CD14-positive monocyte (primary cell): ENCODE results near the gene AARS2. TPM values are rescaled to one million over a fixed set of nuclear protein-coding genes. Genes with fewer than 3 reads are reported as not detected.

ENCODE experiments used
- DNase-seq, 3 donors: peaks; one replicate each; pipeline ENCODE4 v3.0.0-alpha.2; 2011 to 2022
- H2AFZ ChIP-seq: 2 replicates; pipeline ENCODE4 v1.6.0; 2012; ENCODE audit warnings: mild to moderate bottlenecking, low read depth, low read length, inconsistent platforms; ENCODE audit not compliant: insufficient read depth, poor library complexity, severe bottlenecking
- H3K27ac ChIP-seq, 2 donors: 1 replicate in 1 of 2; 2 replicates in 1 of 2; pipeline ENCODE4 v1.5.1; 2012 to 2013; ENCODE audit warnings: low read length in 2 of 2, control low read depth in 1 of 2, inconsistent platforms in 1 of 2, low read depth in 1 of 2, mild to moderate bottlenecking in 1 of 2
- H3K27me3 ChIP-seq, 2 donors: one replicate each; pipeline versions ENCODE4 v1.6.0 to v1.6.1; 2011 to 2013; ENCODE audit warnings: low read length in 2 of 2; ENCODE audit not compliant: control insufficient read depth in 2 of 2, insufficient read depth in 2 of 2
- H3K36me3 ChIP-seq, 2 donors: replicated peaks in 1 of 2; 1 replicate in 1 of 2; 2 replicates in 1 of 2; pipeline versions ENCODE4 v1.5.1 to v1.6.1; 2012 to 2013; ENCODE audit warnings: low read length in 2 of 2, control low read depth in 1 of 2, inconsistent platforms in 1 of 2, mild to moderate bottlenecking in 1 of 2; ENCODE audit not compliant: insufficient read depth in 2 of 2, control insufficient read depth in 1 of 2
- H3K4me1 ChIP-seq, 2 donors: 1 replicate in 1 of 2; 2 replicates in 1 of 2; pipeline versions ENCODE4 v1.5.1 to v1.6.1; 2012 to 2013; ENCODE audit warnings: low read length in 2 of 2, control low read depth in 1 of 2, inconsistent platforms in 1 of 2, mild to moderate bottlenecking in 1 of 2, moderate library complexity in 1 of 2; ENCODE audit not compliant: insufficient read depth in 2 of 2, control insufficient read depth in 1 of 2
- H3K4me2 ChIP-seq: replicated peaks from 2 replicates; pipeline ENCODE3; 2012; ENCODE audit warnings: low read length, moderate library complexity, mild to moderate bottlenecking; ENCODE audit not compliant: poor library complexity, severe bottlenecking; ENCODE audit errors: extremely low read depth
- H3K4me3 ChIP-seq, 3 experiments: fragments of 200-600 bp in 1 of 3; sonication (generic) in 1 of 3; replicated peaks in 1 of 3; 1 replicate in 2 of 3; 2 replicates in 1 of 3; pipeline ENCODE4 v1.5.1; 2011 to 2013; ENCODE audit warnings: low read length in 3 of 3, mild to moderate bottlenecking in 3 of 3, control low read depth in 2 of 3, low read depth in 2 of 3, inconsistent platforms in 1 of 3, moderate library complexity in 1 of 3
- H3K79me2 ChIP-seq: 2 replicates; pipeline ENCODE4 v1.6.0; 2012; ENCODE audit warnings: mild to moderate bottlenecking, control low read depth, inconsistent platforms, low read length, moderate library complexity; ENCODE audit not compliant: insufficient read depth
- H3K9ac ChIP-seq: 2 replicates; pipeline ENCODE4 v1.6.0; 2017; ENCODE audit warnings: low read length, mild to moderate bottlenecking; ENCODE audit not compliant: insufficient read depth, poor library complexity, severe bottlenecking
- H3K9me3 ChIP-seq, 2 donors: replicated peaks in 1 of 2; 1 replicate in 1 of 2; 2 replicates in 1 of 2; pipeline versions ENCODE4 v1.5.1 to v1.6.1; 2012 to 2013; ENCODE audit warnings: low read length in 2 of 2, control low read depth in 1 of 2; ENCODE audit not compliant: control insufficient read depth in 1 of 2, insufficient read depth in 1 of 2
- H4K20me1 ChIP-seq: 2 replicates; pipeline ENCODE4 v1.6.0; 2012; ENCODE audit warnings: mild to moderate bottlenecking, low read length, control low read depth, moderate library complexity; ENCODE audit not compliant: insufficient read depth
- H3K27ac Mint-ChIP-seq, 7 donors: one replicate each; pipeline ENCODE4 v1.8.0; 2020; ENCODE audit warnings: mild to moderate bottlenecking in 7 of 7, mixed read lengths in 7 of 7, moderate library complexity in 6 of 7, inconsistent platforms in 2 of 7
- H3K27me3 Mint-ChIP-seq, 3 donors: one replicate each; pipeline ENCODE4 v1.8.0; 2021 to 2022; ENCODE audit warnings: low read depth in 3 of 3, mild to moderate bottlenecking in 3 of 3, mixed read lengths in 3 of 3, moderate library complexity in 3 of 3, inconsistent platforms in 1 of 3
- H3K36me3 Mint-ChIP-seq, 2 donors: one replicate each; pipeline ENCODE4 v1.8.0; 2020; ENCODE audit warnings: mixed read lengths in 2 of 2, inconsistent platforms in 1 of 2, mild to moderate bottlenecking in 1 of 2
- H3K4me1 Mint-ChIP-seq: one replicate; pipeline ENCODE4 v1.8.0; 2020; ENCODE audit warnings: mild to moderate bottlenecking, mixed read lengths
- H3K4me3 Mint-ChIP-seq, 2 donors: one replicate each; pipeline ENCODE4 v1.8.0; 2020; ENCODE audit warnings: mild to moderate bottlenecking in 2 of 2, mixed read lengths in 2 of 2, moderate library complexity in 1 of 2
- H3K9me3 Mint-ChIP-seq, 7 donors: one replicate each; pipeline ENCODE4 v1.8.0; 2020 to 2022; ENCODE audit warnings: mixed read lengths in 7 of 7, mild to moderate bottlenecking in 6 of 7, moderate library complexity in 6 of 7, inconsistent platforms in 2 of 7
- WGBS: methylation state at CpG from one replicate; pipeline ENCODE4 v1.1.5; 2013; ENCODE audit warnings: missing lambda C conversion rate; ENCODE audit not compliant: insufficient coverage; 5-methylcytosine and 5-hydroxymethylcytosine counted together
- intact Hi-C, 2 donors: fragments of 100-400 bp; cut with micrococcal nuclease; formaldehyde crosslinking; loops; one replicate each; pipeline versions ENCODE4 v1.15.0 to v1.15.1; 2023
- polyA plus RNA-seq, 3 donors: library from polyadenylated mRNA; depleted of rRNA in 1 of 3; unstranded in 2 of 3; stranded (reverse) in 1 of 3; fragments of 300-500 nt in 2 of 3; fragments of >200 nt in 1 of 3; fragmentation: Illumina TruSeq in 2 of 3; gene quantifications; 1 replicate in 2 of 3; 2 replicates in 1 of 3; pipeline ENCODE4 v1.2.3, GENCODE V29; 2012 to 2021
- TF ChIP-seq, protein P1 (sequence below): fragments of 200-600 bp; IDR thresholded peaks from one replicate; pipeline ENCODE4 v1.8.0; 2022; ENCODE audit warnings: antibody characterized with exemption, mild to moderate bottlenecking

AARS2 gene
- polyA plus RNA-seq, 3 donors = 1.8 to 4.5 (median 3.2) TPM

DNA sequence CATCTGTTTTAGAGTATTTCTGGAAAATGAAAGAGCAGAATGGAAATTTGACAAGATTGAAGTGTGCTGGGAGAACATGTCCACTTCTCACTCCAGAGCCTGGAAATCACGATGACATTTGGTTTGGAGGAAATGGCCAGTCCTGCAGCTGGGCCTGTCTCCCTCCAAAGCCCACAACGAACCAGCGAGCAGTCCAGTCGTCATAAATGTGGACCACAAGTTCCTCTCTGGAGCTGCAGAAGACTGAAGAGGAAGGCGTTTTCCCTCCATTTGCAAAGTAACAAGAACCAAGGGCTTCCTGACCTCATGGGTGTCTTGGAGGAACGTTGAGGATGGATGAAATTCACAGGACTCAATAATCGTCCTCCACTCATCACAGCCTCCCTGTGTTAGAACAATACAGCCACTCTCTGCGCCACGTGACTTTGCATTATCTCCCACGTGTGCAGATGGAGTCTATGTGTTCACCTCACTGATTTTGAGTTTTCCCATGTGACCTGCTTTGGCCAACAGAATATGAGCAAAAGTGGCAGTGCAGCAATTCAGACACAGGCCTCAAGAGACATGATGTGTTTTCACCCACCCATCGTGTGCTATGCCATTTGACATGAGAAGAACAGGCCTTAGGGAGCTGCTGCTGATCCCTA is 20.2 kb upstream of the AARS2 start:
- H3K36me3 Mint-ChIP-seq = no peaks in the 10 kb centered on the region
- 77% methylated on average over 5 of the region's 11 CpGs for WGBS
- peaks cover 12 to 15% of the 10 kb centered on the region in 2 donors for H3K27me3 ChIP-seq
- H3K9me3 ChIP-seq = no peaks in the 10 kb centered on the region
- peak; percentile 20 to 29 (median 27) for DNase-seq
- H3K4me1 Mint-ChIP-seq = peaks cover 18% of the 10 kb centered on the region
- H4K20me1 ChIP-seq = no peaks in the 10 kb centered on the region
- H3K27ac Mint-ChIP-seq = peak overlapping the region; percentile 30 to 88 (median 57)
- no peak overlapping the region for H3K4me3 ChIP-seq
- H3K9me3 Mint-ChIP-seq = no peaks in the 10 kb centered on the region
- peaks cover 21 to 22% of the 10 kb centered on the region in 2 donors for H3K4me1 ChIP-seq
- H3K9ac ChIP-seq = no peak overlapping the region
- peak overlapping the region; percentile 33 for H2AFZ ChIP-seq
- intact Hi-C loops = loop anchor here in 1 of 2 donors (5.0 kb wide), 1 partner anchor 236 kb away; no protein-coding TSS in a partner anchor
- H3K4me3 Mint-ChIP-seq = no peak overlapping the region
- TF ChIP-seq, protein P1, sequence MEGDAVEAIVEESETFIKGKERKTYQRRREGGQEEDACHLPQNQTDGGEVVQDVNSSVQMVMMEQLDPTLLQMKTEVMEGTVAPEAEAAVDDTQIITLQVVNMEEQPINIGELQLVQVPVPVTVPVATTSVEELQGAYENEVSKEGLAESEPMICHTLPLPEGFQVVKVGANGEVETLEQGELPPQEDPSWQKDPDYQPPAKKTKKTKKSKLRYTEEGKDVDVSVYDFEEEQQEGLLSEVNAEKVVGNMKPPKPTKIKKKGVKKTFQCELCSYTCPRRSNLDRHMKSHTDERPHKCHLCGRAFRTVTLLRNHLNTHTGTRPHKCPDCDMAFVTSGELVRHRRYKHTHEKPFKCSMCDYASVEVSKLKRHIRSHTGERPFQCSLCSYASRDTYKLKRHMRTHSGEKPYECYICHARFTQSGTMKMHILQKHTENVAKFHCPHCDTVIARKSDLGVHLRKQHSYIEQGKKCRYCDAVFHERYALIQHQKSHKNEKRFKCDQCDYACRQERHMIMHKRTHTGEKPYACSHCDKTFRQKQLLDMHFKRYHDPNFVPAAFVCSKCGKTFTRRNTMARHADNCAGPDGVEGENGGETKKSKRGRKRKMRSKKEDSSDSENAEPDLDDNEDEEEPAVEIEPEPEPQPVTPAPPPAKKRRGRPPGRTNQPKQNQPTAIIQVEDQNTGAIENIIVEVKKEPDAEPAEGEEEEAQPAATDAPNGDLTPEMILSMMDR = no peak
- no peaks in the 10 kb centered on the region for H3K79me2 ChIP-seq
- no peak overlapping the region for H3K4me2 ChIP-seq
- H3K27me3 Mint-ChIP-seq = peaks cover 7 to 21% (median 12%) of the 10 kb centered on the region in 3 donors
- H3K27ac ChIP-seq = peak overlapping the region in 1 of 2 donors; percentile 70
- H3K36me3 ChIP-seq = no peaks in the 10 kb centered on the region

DNA sequence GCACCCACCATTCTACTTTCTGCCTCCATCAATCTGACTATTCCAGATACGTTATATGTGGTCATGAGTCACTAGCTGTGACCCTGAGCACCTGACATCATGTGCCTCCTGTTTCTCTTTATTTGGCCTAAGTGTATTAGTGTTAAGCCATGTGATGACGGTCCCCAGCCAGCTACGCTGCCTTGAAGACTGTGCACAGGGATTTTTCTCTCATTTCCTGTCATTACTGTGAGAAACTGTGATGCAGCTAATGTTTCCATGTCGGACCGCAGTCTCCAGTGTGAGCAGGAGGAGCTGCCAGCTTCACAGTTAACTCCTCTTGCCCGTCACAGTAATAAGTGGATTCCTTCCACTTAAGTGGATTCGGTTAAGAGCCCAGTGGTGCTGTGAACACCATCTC is 19.4 kb upstream of the AARS2 start:
- no peak overlapping the region for H3K4me2 ChIP-seq
- H3K9me3 ChIP-seq = no peaks in the 10 kb centered on the region
- intact Hi-C loops = loop anchor here in 1 of 2 donors (5.0 kb wide), 1 partner anchor 235 kb away; no protein-coding TSS in a partner anchor
- TF ChIP-seq, protein P1 = no peak
- no peak overlapping the region for H3K4me3 ChIP-seq
- Mint-ChIP-seq H3K4me1 (peaks cover 18% of the 10 kb centered on the region), H3K9me3 (peaks cover 0 to 3% (median 0%) of the 10 kb centered on the region in 7 donors), H3K27ac (no peak overlapping the region), H3K4me3 (no peak overlapping the region), H3K36me3 (no peaks in the 10 kb centered on the region), H3K27me3 (peaks cover 10 to 24% (median 19%) of the 10 kb centered on the region in 3 donors)
- H3K27me3 ChIP-seq = peaks cover 12 to 19% of the 10 kb centered on the region in 2 donors
- no peak overlapping the region for H3K27ac ChIP-seq
- H4K20me1 ChIP-seq = no peaks in the 10 kb centered on the region
- no peaks in the 10 kb centered on the region for H3K79me2 ChIP-seq
- H3K4me1 ChIP-seq = peaks cover 21 to 22% of the 10 kb centered on the region in 2 donors
- no peak overlapping the region for H3K9ac ChIP-seq
- no peak overlapping the region for H2AFZ ChIP-seq
- DNase-seq = no peak
- no peaks in the 10 kb centered on the region for H3K36me3 ChIP-seq
- 96% methylated on average over 4 of the region's 7 CpGs for WGBS
